Activated T-helper 1 cell treated with Interleukin-2 at 50 U/mL for 16 hours (primary cell): Measurements from ENCODE around the gene DLGAP3.

Experiments
- DNase-seq: peaks from one replicate; pipeline ENCODE4 v3.0.0-alpha.2; 2020; ENCODE audit warnings: low read depth

DLGAP3 gene

DNA sequence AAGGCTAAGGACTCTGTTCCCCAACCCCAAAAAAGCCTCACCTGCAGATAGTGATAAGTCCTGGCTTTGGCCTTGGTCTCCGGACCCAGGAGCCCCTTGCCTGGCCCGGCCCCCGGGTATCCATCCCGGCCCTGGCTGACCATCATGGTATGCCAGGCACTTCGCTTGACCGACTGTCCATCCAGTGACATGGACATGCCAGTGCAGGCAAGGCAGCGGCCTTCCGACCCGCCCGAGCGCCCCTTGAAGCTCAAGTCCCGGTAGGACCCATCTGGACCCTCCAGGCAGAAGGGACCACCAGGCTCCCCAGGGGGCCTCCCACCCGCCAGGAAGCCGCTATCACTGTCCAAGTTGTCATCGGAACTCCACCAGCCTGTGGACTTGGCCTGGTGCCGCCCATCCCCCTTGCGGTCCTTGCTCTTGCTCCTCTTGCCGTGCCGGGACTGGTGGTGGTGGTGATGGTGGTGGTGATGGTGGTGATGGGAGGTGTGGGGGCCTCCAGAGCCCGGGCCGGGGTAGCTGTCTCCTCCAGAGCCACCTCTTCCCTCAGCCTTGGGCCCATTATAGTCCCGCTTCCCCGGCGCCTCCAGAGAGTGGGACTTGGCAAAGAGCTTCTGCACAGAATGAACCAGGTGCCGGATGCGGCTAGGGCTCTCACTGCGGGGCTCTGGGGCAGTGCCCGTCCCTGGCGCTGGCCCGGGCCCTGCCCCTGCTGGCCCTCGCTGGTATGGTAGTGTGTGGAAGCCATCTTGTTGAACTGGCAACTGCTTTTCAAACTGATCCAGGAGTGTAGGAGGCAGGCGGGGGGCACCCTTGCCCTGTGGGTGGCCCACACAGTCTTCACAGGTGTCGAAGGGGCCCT is 25.0 kb downstream of the DLGAP3 start:
- DNase-seq: no peak

DNA sequence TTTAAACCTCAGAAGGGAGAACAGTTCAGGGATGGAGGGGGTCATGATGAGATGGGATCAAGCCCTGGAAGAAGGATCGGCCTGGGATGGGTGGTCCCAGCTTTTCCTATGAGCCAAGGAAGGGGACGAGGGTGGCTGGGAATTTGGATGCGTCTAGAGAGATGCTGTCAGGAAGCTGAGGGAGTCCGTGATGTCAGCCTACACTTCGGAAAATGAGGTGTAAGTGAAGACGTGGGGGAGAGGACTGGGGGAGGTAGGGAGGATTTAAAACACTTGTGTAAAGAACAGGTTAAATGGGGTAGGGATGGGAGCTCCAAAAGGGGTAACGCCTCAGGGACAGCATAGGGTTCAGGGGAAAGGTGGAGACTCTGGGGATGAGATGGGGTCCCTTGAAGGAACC is 27.5 kb downstream of the DLGAP3 start:
- DNase-seq: no peak

DNA sequence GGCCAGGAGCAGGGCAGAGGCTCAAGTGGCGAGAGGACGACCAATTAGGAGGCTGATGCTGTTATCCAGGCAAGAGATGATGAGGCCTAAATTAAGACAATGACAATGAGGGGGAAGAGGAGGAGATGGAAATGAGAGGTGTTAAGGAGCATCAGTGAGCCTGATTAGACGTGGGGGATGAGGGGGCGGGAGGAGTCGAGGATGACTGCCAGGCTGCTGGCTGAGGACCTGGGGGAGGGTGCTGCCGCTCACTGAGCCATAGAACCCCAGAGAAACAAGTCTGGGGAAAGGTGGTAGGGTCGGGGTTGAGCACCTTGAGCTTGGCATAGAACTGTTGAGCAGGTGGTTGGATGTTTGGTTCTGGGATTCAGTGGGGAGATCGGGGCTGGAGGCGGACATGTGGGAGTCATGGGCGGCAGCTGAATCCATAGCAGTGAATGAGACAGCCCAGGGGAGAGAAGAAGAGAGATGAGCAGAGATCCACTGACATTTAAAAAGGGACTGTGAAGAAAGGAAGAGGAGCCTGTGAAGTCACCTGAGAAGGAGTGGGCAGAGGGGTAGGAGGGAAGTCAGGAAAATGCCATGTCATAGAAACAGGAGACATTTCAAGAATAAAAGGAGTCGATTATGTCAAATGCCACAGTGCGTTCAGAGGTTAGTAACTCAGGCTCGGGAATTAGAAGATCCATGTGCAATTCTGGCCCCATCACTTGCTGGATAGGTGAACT is 28.5 kb downstream of the DLGAP3 start:
- DNase-seq: no peak

DNA sequence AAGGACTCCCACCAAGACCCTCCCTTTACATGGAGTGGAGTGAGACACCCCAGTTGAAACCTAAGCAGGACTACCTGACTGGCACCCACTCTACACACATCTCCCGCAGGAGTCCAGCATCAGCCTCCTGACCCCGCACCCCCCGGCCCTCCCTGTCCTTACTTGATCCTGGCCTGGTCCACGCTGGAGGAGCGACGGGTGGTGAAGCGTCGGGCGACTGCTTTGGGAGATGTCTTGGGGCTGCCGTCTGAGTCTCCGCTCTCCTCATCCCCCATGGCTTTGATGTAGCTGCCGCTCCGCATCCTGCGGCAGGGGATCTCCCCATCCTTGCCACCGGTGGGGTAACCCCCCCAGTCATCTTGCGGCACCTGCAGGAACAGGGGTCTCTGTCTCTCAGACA is 29.5 kb downstream of the DLGAP3 start:
- DNase-seq: no peak

DNA sequence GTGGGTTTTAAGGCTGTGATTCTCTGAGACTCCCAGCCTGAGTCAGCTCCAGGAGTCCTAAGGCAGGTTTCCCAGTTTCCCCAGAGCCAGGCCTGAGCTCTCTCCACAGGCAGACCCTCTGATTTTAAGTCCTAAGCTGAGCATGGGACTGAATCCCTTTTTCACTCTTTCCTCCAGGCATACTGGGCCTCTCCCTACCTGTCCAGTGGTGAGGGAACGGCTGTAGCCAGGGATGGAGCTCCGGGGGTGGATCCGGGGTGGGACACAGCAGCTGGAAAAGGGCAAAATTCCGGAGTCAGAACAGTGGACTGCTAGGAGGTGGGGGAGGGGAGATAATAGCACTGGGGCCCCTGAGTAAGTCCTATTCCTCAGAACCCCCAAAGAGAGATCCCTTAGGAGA is 30.0 kb downstream of the DLGAP3 start:
- no peak for DNase-seq

DNA sequence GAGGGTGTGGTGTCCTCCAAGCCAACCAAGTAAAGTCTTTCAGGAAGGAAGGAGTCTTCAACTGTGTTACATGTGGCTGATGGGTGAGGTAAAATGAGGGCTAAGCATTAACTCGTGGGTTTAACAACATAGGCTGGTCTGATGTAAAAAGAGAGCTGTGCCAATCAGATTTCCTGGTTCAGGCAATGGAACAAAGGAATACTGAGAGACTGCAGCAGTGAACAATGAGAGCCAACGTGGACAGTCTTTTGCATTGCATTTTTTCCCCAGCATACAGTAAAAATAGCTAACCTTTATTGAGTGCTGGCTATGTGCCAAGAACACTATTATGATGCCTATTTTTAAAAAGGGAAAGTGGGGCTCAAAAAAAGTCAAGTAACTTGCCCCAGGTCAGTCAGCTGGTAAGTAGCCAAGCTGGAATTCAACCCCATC is 31.1 kb downstream of the DLGAP3 start:
- no peak for DNase-seq

DNA sequence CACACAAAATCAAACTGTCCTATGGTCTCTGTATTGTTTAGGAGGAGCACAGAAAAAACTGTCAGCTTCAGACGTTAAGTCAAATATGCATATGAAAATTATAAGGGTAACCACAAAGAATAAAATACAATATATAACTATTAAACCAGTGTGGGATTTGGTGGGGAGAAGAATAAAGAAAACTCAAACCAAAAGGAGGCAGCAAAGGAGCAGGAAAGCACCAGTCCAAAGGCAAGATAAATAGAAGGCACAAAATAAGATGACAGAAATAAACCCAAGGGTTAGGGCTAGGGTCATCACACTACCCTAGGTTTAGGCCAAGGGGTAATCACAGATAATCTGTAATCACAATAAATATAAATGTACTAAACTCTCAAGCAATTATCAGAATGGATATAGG is 32.8 kb downstream of the DLGAP3 start:
- DNase-seq: no peak

DNA sequence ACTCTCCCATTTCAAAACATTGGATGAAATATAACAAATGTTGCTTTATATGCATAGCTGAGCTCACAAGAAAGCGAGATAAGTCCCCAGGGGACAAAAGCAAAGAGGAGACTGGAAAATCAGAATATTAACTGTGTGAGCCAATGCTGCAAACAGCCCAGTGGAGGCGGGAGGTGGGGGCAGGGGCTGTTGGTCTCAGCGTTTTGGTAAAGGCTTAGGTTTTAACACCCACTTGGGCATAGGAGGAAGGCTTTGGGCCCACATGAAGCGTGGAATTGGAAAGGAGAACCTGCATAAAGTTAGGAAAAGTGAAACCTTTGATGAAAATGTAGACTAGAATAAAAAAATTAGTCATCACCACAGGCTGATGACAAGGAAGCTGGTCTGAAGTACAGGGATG is 39.7 kb downstream of the DLGAP3 start:
- no peak for DNase-seq

DNA sequence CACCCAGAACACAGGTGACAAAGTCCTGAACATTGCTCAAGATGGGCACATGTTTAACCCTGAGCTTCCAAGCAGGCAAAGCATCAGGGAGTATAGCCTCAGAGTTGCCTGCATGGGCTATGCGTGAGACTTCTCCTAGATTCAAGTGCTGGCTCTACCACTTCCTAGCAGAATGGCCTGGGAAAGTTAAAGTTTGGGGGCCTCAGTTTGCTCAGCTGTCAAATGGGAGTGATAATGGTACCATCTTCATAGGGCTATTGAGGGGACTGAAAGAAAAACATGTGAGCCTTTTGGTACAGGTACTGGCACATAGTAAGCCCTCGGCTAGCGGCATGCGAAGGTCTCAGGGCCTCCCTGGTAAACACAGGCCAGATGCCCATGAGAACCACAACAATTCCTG is 41.9 kb downstream of the DLGAP3 start:
- no peak for DNase-seq

DNA sequence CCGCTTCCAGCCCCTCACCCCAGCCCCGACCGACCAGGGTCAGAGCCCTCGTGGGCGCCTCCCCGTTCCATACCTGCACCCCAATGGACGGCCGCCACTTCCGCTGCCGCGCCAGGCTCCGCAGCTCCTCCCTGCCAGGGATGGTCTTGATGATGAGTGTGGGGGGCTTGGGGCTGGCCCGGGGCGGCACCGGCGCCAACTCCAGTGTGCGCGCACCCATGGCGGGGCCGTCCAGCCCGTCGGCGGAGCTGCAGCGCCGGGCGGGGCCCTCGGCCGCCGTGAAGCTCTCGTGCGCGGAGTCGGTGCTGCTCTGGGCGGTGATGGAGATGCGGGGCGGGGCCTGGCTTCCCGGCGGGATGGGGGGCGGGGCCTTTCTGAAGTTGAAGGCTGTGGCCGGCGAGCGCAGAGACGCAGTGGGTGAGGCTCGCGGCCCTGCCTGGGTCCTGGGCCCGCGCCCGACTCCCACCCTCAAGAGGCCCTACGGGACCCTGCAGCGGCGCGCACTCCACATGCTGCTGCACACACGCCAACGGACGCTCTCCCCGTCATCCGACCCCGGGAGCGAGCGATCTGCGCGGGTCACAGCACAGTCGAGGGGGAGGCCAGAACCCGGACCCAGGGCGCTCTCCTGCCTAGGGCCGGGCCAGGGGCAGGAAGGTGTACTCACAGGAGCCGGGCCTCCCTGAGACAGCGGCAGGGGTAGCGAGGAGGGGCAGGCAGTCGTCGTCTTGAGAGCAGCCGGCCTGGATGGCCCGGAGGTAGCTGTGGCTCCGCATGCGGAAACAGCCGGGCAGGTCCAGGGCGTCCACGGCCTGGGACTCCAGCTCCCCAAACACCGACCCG is 43.8 kb downstream of the DLGAP3 start:
- DNase-seq: peak; percentile 17

DNA sequence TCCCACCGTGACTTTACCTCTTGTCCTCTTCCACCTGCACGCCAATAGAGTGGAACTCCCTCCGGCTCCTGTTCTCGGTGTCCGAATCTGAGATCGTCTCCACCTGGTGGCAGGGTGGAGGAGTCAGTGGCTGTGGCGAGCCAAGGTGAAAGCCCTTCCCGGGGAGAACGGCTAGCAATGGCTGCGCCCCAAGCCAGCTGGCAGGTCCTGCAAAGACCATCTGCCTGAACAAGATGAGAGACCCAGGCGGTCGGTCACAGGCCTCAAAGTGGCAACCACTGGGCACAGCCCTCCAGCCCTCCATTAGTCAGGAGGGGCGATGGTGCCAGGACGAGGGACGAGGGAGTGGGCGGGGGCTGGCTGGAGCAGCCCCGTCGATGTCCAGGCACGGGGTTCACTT is 44.5 kb downstream of the DLGAP3 start:
- no peak for DNase-seq

DNA sequence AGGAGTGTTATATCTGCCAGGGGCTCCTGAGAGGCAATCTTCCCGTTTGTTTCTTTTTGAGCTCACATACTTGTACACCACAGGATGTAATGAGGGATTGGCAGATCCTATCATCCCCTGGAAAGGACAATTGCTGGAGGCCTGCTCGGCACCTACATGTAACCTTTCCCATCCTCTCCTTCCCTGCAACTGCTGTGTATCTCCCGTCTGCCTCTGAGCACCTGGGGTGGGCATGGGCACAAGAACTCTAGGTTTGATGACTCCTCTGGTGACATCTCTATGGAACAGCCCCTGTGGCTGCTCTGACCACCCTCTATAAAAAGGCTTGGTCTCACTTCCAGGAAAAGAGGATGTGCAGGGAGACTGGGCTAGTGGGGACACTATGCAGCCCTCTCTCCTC is 44.9 kb downstream of the DLGAP3 start:
- DNase-seq: no peak

DNA sequence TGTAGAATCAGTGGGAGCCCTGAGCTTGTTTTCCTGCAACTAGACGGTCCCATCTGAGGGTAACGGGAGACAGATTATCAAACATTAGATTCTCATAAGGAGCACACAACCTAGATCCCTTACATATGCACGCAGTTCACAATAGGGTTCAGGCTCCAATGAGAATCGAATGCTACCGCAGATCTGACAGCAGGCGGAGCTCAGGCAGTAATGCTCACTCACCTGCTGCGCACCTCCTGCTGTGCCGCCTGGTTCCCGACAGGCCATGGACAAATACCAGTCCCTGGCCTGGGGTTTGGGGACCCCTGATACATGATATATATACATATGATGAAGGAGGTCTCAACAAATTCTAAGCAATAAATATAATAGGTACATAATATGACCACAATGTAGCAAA is 50.2 kb downstream of the DLGAP3 start:
- no peak for DNase-seq

DNA sequence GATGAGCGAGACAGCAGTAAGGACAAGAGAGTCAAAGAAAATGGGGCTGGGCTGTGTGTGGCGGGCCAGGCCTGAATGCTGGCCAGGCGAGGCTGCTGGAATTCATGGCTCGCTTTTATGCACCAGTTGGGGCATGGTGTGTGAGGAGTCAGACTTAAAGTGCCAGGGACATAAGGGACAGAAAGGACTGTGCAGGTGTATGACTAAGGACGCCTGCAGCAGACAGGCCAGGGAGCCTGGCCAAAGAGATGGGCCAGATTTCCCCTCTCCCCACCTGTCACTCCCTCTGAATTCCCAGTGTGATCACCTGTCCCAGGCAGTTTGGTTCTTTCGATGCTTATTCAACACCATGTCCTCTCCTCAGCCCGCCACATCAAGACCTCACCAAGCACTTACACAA is 53.0 kb downstream of the DLGAP3 start:
- no peak for DNase-seq

DNA sequence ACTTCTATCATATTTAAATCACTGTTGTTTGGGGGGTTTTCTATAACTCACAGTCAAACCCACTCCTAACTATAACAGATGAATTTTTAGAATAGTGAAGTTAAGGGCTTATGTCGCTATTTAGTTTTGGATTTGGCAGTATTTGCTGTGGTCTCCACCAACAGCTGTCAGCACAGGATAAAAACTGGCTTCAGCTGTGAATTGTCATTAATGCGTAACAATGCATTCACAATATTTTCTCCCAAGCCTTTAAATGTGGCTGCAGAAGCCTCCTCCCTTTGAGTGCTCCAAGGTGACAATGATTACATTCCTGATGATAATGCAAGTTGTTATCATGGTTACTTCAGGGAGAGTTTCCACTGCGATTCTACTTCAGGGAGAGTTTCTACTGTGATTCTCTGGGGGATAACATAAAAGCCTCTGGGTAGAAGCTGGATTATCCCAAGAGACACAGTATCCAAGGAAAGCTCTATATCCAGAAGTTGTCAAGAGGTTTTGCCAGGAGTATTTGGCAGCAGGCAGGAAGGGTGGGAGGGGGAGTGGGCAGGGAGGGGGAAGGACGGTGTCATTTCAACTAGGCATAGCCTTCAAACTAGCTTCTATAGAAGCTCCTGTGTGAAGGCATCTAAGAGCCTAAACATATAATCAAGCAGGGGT is 55.0 kb downstream of the DLGAP3 start:
- DNase-seq: no peak

DNA sequence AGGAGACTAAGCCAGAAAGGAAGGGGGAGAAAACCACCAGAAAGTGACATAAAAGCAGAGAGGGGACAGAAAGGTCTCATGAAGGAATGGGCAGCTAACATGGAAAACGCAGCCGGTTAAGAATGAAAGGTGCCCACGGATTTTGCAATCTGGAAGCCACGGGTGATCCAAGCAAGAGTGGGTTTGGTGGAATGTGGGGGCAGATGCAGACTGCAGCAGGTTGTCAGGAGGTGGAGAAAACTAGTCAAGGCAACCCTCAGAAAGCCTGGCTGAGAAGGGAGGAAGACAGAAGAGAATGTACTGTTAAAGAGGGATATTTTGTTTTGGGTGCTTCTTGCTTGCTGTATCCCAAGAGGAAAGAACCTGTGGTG is 57.3 kb downstream of the DLGAP3 start:
- DNase-seq: no peak

DNA sequence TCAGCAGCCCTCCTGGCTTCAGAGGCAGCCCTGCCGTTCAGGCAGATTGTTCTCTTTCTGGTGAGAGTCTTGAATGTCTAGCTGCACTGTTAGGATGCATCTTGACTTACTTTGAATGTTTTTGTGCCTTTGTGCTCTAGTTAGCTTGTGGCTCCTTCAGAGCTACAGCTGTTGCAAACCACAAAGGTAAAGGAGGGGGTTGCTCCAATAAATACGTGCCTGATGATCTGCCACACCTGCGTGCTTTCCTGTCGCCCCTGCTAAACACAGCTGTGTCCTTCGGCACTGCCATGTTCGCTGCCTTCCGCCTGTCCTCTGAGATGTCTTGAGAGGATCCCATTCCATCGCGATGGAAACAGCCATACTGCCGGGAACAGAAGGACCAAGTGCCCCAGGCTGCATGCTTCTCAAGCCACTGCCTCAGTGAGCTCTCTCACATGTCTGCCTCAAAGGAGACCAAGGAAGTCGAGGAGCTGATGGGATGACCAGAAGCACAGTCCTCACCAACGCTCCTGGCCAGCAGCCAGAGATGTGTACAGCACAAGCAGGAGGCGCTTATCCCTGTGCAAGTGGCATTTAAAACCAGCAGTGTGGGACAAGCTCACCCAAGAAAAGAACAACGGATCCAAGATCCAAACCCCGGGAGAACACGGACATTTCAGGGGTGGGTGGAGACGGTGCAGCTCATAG is 57.9 kb downstream of the DLGAP3 start:
- no peak for DNase-seq

DNA sequence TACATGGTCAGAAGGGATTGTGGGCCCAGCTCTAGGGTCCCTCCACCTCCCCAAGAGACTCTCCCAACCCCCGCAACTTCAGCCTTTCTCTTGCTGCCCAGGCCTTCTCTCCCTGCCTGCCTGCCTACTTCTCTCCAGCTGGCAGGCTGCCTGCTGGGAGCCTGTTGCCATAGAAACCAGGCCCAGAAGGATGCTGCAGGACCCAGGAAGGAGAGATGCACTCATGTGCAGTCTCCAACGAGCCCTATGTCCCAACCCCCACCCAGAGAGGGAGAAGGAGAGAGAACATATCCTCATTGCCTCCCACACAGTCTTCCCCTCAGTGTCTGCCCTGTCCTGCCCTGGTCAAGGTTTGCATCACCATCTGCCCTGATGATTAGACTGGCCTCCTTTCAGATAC is 59.1 kb downstream of the DLGAP3 start:
- no peak for DNase-seq

DNA sequence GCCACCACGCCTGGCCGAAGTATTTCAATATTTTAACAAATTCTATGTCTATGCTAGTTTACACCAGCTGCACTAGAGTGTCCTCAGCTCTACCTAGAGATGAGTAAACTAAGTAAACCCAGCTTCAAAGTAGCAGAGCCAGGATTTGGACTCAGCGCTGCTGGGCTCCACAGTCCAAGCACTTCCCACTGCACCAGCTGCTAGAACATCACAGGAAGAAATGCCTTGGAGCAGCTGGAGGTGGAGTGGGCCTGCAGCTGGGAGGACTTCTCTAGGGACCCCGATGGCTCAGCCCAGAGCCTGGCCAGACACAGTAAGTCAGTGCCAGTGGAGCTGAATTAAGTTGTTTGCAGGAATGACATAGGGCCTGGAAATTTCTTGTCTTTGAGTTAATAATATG is 59.7 kb downstream of the DLGAP3 start:
- no peak for DNase-seq

DNA sequence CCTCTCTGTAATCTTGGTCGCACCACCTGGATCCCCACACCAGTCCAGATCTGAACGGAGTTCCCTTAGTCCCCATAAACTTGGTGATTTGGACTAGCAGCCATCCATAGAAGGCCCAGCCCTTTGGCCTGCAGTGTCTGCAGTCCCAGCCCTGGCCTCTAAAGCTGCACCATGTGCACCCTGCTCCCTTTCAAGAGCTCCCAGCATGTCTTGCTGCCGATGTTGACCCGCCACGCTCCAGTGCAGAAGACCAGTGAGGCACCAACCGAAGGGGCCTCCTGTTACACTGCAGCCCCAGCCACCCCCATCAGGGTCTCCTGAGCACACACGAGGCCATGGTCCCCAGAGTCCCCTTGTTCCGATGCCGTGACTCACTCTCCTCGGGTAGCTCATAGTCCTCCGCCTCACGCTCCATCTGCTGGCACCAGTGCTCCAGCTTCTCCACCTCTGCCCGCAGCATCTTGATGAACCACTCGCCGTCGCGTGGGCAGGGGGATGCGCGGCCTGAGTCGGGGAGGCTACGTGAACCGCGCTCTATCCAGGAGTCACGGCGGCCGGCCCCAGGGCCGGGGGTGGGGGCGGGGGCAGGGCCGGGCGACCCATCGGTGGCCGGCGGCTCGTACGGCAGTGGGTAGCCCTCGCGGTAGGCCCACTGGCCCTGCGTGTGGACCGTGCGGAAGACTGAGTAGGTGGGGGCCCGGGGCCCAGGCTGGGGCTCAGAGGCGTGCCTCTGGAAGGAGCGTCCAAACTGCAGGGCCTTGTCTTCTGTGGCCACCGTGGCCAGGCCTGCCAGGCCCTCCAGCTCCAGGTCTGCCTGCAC is 61.0 kb downstream of the DLGAP3 start:
- no peak for DNase-seq

DNA sequence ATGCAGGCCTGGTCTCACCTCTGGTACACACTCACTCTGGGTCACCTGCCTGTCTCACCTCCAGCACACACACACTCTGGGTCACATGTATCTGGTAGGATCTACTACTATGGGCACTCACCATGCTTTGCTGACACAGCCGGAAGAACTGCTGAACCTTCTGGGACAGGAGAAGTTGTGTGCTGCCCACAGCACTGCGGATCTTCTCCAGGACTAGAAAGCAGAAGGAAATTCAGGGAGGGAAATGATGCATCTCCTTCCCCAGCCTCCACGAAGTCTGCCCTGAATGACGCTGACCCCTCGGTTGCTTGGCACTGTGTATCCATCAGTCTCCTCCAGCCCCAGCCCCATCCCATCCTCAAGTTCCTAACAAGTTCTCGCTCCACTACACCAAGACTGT is 62.0 kb downstream of the DLGAP3 start:
- no peak for DNase-seq
